GM23248 (cell line): ENCODE results near the gene ABI3.

Experiments
- EZH2 ChIP-seq: fragments of 200-600 bp; sonication (generic); IDR thresholded peaks from 2 replicates; pipeline ENCODE4 v1.6.1; 2018; ENCODE audit warnings: antibody characterized with exemption, mild to moderate bottlenecking; ENCODE audit not compliant: insufficient read depth, poor library complexity, severe bottlenecking
- EZH2phosphoT487 ChIP-seq: fragments of 200-600 bp; sonication (generic); IDR thresholded peaks from 2 replicates; pipeline ENCODE4 v1.6.1; 2018; ENCODE audit warnings: antibody characterized with exemption, moderate library complexity, mild to moderate bottlenecking, low read depth; ENCODE audit not compliant: insufficient read depth

DNA sequence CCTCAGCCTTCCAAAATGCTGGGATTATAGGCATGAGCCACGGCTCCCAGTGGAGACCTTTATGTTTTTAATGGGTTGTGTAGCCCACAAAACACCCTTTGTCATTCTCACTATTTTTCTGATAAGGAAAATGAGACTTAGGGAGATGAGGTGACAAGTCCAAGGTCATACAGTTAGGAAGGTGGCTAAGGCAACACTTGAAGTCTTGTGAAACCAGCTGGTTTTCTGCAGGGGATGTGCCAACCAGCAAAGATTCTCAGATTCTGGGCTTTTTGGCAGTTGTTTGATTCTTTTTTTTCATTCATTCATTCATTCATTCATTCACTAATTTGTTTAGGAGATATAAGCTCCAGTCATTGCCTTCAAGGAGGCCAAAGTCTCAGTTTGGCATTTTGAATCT is 30.1 kb downstream of the ABI3 start:
- TF ChIP-seq EZH2 = no peak
- TF ChIP-seq EZH2phosphoT487 = no peak
